Activated T-cell treated with anti-CD3 and anti-CD28 coated beads, Interleukin-2, amount 50 U/mL, for 48 hours (primary cell): ENCODE data around the gene GTSE1.

Source experiments
- DNase-seq, 2 experiments: peaks; one replicate each; pipeline ENCODE4 v3.0.0-alpha.2; 2020

GTSE1 gene

GRCh38 chr22:46368422-46368821 lies 71.8 kb downstream of the GTSE1 start:
- DNase-seq, result no peak

GRCh38 chr22:46368871-46369715 lies 72.4 kb downstream of the GTSE1 start:
- DNase-seq, result no peak

- DNase-seq, result no peak
These were observed 73.3 kb downstream of the GTSE1 start for GRCh38 chr22:46369716-46370583.

- no peak for DNase-seq
These were observed 74.1 kb downstream of the GTSE1 start for GRCh38 chr22:46370584-46371291.

GRCh38 chr22:46371623-46372226 lies 75.1 kb downstream of the GTSE1 start:
- no peak for DNase-seq

GRCh38 chr22:46372686-46373085 lies 76.0 kb downstream of the GTSE1 start:
- no peak for DNase-seq

- DNase-seq, result no peak
These were observed 76.5 kb downstream of the GTSE1 start for GRCh38 chr22:46373159-46373558.

GRCh38 chr22:46373921-46374662 lies 77.4 kb downstream of the GTSE1 start:
- peak in 1 of 2 experiments; percentile 32 for DNase-seq

- DNase-seq, result no peak
These were observed 78.2 kb downstream of the GTSE1 start for GRCh38 chr22:46374663-46375474.

- no peak for DNase-seq
These were observed 79.4 kb downstream of the GTSE1 start for GRCh38 chr22:46376111-46376510.

- no peak for DNase-seq
These were observed 80.3 kb downstream of the GTSE1 start for GRCh38 chr22:46376908-46377524.

GRCh38 chr22:46377525-46378425 lies 81.1 kb downstream of the GTSE1 start:
- DNase-seq, result no peak

- no peak for DNase-seq
These were observed 81.9 kb downstream of the GTSE1 start for GRCh38 chr22:46378426-46379065.

GRCh38 chr22:46379066-46379930 lies 82.6 kb downstream of the GTSE1 start:
- no peak for DNase-seq

- no peak for DNase-seq
These were observed 83.4 kb downstream of the GTSE1 start for GRCh38 chr22:46380069-46380468.
